ENCODE measurements around the gene CASP1.

CASP1 gene

DNA sequence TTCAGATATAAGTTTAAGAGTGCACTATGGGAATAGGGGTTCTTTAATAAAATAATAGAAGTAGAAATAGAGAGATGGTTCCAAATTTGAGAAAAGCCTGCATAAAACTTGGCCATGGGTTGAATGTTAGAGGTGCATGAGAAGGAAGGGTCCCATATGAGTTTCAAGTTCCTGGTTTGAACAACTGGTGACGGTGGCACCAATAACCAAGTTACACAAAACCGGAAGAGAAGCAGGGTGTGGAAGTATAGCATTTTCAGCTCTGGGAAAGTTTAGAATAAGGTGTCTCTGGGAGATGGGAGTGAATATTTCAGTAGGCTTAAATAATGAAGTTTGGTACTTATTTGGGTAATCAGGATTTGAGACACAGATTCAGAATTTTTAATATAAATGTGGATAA, 2.4 kb downstream of the CASP1 start:
- TF ChIP-seq POLR2A (IDR thresholded peaks at IDR 0.05; ENCODE audit: extremely low read depth, insufficient read length) = no peak
- TF ChIP-seq, protein P1, sequence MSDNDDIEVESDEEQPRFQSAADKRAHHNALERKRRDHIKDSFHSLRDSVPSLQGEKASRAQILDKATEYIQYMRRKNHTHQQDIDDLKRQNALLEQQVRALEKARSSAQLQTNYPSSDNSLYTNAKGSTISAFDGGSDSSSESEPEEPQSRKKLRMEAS (IDR thresholded peaks at IDR 0.05; ENCODE audit: low read depth, low read length) = no peak
- no peak for TF ChIP-seq MYC (IDR thresholded peaks at IDR 0.05; ENCODE audit: low read depth, low read length)
- TF ChIP-seq, protein P2, sequence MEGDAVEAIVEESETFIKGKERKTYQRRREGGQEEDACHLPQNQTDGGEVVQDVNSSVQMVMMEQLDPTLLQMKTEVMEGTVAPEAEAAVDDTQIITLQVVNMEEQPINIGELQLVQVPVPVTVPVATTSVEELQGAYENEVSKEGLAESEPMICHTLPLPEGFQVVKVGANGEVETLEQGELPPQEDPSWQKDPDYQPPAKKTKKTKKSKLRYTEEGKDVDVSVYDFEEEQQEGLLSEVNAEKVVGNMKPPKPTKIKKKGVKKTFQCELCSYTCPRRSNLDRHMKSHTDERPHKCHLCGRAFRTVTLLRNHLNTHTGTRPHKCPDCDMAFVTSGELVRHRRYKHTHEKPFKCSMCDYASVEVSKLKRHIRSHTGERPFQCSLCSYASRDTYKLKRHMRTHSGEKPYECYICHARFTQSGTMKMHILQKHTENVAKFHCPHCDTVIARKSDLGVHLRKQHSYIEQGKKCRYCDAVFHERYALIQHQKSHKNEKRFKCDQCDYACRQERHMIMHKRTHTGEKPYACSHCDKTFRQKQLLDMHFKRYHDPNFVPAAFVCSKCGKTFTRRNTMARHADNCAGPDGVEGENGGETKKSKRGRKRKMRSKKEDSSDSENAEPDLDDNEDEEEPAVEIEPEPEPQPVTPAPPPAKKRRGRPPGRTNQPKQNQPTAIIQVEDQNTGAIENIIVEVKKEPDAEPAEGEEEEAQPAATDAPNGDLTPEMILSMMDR (IDR thresholded peaks at IDR 0.05; ENCODE audit: low read depth, low read length) = no peak
- H3K4me3 ChIP-seq (ENCODE audit: low read depth, low read length) = no peak overlapping the region

DNA sequence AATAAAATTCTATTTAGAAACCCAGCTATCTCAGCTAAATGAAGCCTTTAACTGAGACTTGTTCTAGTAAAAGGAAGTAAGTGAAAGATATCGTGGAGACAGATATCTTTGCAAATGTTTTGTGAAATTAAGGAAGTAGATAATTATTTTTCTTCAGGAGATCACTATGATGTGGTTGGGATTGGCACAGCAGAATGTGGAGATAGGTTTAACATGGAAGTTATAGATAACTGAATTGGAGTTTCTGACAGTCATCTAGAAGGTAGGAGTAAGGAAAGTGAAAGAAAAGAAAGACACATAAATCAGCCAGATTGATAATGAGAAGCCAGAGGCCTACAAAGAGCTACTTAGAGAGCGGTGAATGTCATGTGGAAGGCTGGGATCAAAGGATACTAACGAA, 7.3 kb downstream of the CASP1 start:
- TF ChIP-seq, protein P2 (IDR thresholded peaks at IDR 0.05; ENCODE audit: low read depth, low read length) = no peak
- TF ChIP-seq MYC (IDR thresholded peaks at IDR 0.05; ENCODE audit: low read depth, low read length) (no peak), POLR2A (IDR thresholded peaks at IDR 0.05; ENCODE audit: extremely low read depth, insufficient read length) (no peak)
- TF ChIP-seq, protein P1 (IDR thresholded peaks at IDR 0.05; ENCODE audit: low read depth, low read length) = no peak
- no peak overlapping the region for H3K4me3 ChIP-seq (ENCODE audit: low read depth, low read length)
- DNase-seq (ENCODE audit: low read depth) = peak; percentile 24

More for the DNA sequence above, 2.4 kb downstream of the CASP1 start:
- DNase-seq (ENCODE audit: low read depth) = no peak

DNA sequence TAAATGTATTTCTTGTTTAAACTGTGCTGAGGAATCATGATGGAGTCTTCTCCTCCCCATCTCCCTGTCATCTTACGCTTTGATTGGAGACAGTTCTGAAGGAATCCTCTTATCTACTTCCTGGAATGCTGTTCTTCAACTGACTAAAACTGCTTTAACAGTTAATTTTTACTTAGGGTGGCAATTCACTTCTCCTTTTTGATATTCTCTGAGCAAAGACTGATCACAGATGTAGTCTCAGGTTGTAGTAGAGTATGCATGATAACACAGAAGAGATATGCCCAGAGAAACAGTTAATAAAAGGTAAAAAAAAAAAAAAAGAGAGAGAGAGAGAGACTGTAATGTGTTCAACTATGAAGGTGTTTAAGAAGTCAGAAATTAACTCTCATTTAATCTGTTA, 10.6 kb downstream of the CASP1 start:
- TF ChIP-seq, protein P1 (IDR thresholded peaks at IDR 0.05; ENCODE audit: low read depth, low read length) = no peak
- TF ChIP-seq POLR2A (IDR thresholded peaks at IDR 0.05; ENCODE audit: extremely low read depth, insufficient read length) (no peak), MYC (IDR thresholded peaks at IDR 0.05; ENCODE audit: low read depth, low read length) (no peak)

DNA sequence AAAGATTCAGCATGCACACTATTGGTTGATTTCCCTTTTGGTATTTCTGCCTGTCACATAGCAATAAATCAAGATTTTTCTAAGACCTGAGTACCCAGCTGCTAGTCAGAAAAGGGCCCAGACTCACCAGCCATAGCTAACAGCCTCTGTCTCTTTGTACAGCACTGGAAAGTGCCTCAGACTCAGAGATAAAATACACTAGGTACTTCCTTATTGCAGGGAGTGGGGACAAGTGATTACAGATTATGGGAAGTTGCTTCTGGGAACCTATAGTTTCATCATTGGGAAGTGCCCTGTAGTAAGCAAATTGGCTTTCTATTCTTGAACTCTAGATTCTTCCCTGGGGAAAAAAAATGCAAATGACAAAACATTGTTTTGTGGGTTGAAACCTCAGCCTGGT, 11.9 kb downstream of the CASP1 start, which contains the start of gene CASP5:
CASP5 (minus strand) TSS at position 166 of the 400 bp plus-strand sequence; CDS start at position 134, 32 bp downstream.
- DNase-seq (ENCODE audit: low read depth) = no peak
- TF ChIP-seq, protein P2 (IDR thresholded peaks at IDR 0.05; ENCODE audit: low read depth, low read length) = no peak
- TF ChIP-seq POLR2A (IDR thresholded peaks at IDR 0.05; ENCODE audit: extremely low read depth, insufficient read length) (no peak), MYC (IDR thresholded peaks at IDR 0.05; ENCODE audit: low read depth, low read length) (no peak)
- TF ChIP-seq, protein P1 (IDR thresholded peaks at IDR 0.05; ENCODE audit: low read depth, low read length) = no peak
- no peak within 1 kb of the TSS for H3K4me3 ChIP-seq (ENCODE audit: low read depth, low read length)

More for the DNA sequence above, 10.6 kb downstream of the CASP1 start:
- no peak for DNase-seq (ENCODE audit: low read depth)
- no peak overlapping the region for H3K4me3 ChIP-seq (ENCODE audit: low read depth, low read length)

DNA sequence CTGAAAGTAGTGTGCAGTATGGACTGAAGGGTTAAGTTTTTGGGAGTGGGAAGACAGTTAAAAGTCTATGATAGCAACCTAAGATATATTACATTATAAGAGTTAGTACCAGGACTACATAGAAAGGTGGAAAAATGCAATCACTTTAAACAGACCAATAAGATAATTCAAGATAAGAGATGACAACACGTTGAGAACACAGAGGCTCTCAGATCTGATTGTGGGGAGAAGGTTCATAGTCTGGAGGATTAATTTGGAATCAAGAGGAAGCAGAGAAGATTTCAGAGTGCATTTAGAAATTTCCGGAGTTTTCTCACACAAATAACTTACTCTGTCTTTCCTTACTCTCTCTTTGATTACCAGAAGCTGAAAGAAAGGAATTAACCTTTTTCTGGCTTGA, 12.4 kb downstream of the CASP1 start:
- no peak overlapping the region for H3K4me3 ChIP-seq (ENCODE audit: low read depth, low read length)
- no peak for TF ChIP-seq MYC (IDR thresholded peaks at IDR 0.05; ENCODE audit: low read depth, low read length)
- TF ChIP-seq, protein P2 (IDR thresholded peaks at IDR 0.05; ENCODE audit: low read depth, low read length) = no peak
- TF ChIP-seq, protein P1 (IDR thresholded peaks at IDR 0.05; ENCODE audit: low read depth, low read length) = no peak
- no peak for TF ChIP-seq POLR2A (IDR thresholded peaks at IDR 0.05; ENCODE audit: extremely low read depth, insufficient read length)
- no peak for DNase-seq (ENCODE audit: low read depth)

DNA sequence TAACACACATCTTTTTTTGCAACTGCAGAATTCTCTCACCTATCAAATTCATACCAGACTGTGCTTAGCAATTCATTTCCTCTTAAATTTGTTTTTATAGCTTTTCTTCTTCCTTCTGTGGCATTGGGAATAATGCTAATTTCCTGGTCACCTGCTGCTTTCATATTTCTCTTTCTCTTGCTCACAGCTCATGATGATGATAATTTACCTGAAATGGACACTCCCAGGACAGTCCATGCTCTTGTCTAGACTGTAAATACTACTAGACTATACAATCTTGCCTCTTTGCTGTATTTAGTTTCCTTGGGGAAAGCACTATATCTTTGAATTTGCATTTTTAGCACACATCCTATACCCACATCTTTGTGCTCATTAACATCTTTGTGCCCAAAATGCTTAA, 27.5 kb downstream of the CASP1 start:
- H3K4me3 ChIP-seq (ENCODE audit: low read depth, low read length) = no peak overlapping the region
- TF ChIP-seq POLR2A (IDR thresholded peaks at IDR 0.05; ENCODE audit: extremely low read depth, insufficient read length) (no peak), MYC (IDR thresholded peaks at IDR 0.05; ENCODE audit: low read depth, low read length) (no peak)
- TF ChIP-seq, protein P1 (IDR thresholded peaks at IDR 0.05; ENCODE audit: low read depth, low read length) = no peak
- no peak for DNase-seq (ENCODE audit: low read depth)

Measured in NB4 (cell line).